Gastroesophageal sphincter (tissue), 3 donors: ENCODE data around the gene SCARB1.

ENCODE experiments used
- CTCF ChIP-seq, 4 experiments: fragments of 200-600 bp in 2 of 4; fragments of 450-650 bp in 2 of 4; sonication (generic) in 1 of 4; IDR thresholded peaks; one replicate each; pipeline ENCODE4 v1.5.1; 2017 to 2019; ENCODE audit warnings: antibody characterized with exemption in 4 of 4, mild to moderate bottlenecking in 2 of 4, moderate library complexity in 2 of 4
- EP300 ChIP-seq: sonication (generic); formaldehyde crosslinking; IDR thresholded peaks from one replicate; pipeline ENCODE4 v1.6.1; 2017; ENCODE audit warnings: antibody characterized with exemption, mild to moderate bottlenecking
- POLR2A ChIP-seq, 2 donors: fragments of 450-650 bp; IDR thresholded peaks; one replicate each; pipeline ENCODE4 v1.6.1; 2017; ENCODE audit warnings: antibody characterized with exemption in 2 of 2, mild to moderate bottlenecking in 2 of 2, moderate library complexity in 1 of 2
- POLR2AphosphoS5 ChIP-seq: sonication (generic); formaldehyde crosslinking; IDR thresholded peaks from one replicate; pipeline ENCODE4 v1.6.1; 2017; ENCODE audit warnings: antibody characterized with exemption

GRCh38 chr12:124904306-124905098 is 40.8 kb upstream of the SCARB1 start:
- no peak for TF ChIP-seq CTCF (IDR thresholded peaks at IDR 0.05)
- no peak for TF ChIP-seq POLR2A (IDR thresholded peaks at IDR 0.05)
- no peak for TF ChIP-seq EP300
- TF ChIP-seq POLR2AphosphoS5 = peak; percentile 90
